NCI-H146 treated with DMSO at 0.1 percent for 48 hours (cell line): ENCODE results near the gene RAD18.

Experiments
- DNase-seq: peaks from one replicate; lab custom pipeline; 2025; ENCODE audit not compliant: unreplicated experiment; lab: John Stamatoyannopoulos, UW

RAD18 gene, protein sequence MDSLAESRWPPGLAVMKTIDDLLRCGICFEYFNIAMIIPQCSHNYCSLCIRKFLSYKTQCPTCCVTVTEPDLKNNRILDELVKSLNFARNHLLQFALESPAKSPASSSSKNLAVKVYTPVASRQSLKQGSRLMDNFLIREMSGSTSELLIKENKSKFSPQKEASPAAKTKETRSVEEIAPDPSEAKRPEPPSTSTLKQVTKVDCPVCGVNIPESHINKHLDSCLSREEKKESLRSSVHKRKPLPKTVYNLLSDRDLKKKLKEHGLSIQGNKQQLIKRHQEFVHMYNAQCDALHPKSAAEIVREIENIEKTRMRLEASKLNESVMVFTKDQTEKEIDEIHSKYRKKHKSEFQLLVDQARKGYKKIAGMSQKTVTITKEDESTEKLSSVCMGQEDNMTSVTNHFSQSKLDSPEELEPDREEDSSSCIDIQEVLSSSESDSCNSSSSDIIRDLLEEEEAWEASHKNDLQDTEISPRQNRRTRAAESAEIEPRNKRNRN

GRCh38 chr3:8963137-8963853 lies at the start of gene RAD18:
RAD18 (minus strand) TSS chr3:8963472; CDS start chr3:8963385, 87 bp downstream.
- DNase-seq: peak; percentile 73

DNA sequence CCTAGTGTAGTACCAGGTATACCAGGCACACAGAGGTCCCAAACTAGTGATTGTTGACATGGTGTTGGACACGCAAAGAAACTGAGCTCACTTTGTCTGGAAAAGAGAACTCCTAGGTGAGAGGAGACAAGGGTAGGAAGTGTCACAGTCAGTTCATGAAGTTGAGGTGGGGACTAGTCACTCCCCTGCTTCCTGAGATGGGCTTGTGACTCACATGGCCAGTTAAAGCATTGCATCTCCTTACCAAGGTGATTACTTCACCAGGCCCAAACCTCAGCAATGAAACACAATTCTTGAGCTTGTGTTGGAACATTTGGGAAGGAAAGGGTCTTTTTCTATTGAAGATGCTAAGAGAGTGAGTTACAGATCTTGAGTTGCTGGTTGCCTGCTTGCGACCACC lies 49.2 kb upstream of the RAD18 start:
- no peak for DNase-seq

- no peak for DNase-seq
Observed at GRCh38 chr3:9009976-9010545, 46.8 kb upstream of the RAD18 start.

- DNase-seq: no peak
Observed at GRCh38 chr3:9008550-9009255, 45.4 kb upstream of the RAD18 start.

DNA sequence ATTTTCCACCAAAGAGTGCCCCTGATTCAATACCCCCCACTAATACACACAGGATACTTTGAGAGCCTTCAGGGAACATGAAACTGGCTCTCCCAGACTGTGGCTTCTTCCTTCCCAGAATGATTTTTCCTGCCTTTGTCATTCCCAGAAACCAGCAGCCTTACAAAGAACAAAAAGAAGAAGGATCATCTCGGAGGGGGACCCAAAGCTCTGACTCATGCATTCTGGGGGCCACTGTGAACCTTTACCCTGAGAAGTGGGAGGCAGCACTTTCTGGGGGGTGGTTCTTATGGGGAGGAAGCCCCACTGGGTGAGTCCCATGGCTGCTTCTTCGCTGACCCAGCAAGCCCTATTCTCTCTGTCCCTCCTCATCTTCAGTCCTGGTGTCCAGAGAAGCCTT lies 44.7 kb upstream of the RAD18 start:
- no peak for DNase-seq

DNA sequence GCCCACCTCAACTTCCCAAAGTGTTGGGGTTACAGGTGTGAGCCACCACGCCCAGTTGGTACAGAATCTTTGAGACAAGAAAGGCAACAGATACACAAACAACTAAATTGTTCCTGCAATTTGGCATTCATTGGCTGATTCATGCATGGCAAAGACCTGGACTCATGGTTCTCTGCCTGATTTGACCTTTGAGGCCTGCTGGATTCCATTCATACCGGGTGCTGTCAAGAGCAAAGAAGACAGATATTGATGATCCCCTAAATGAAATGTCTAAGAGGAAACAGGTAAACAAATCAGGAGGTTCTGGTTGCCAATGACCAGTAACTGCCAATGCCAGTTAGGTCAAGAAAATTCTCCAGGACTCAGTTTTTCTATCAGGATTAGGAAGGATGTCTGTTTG lies 43.9 kb upstream of the RAD18 start:
- DNase-seq: no peak

DNA sequence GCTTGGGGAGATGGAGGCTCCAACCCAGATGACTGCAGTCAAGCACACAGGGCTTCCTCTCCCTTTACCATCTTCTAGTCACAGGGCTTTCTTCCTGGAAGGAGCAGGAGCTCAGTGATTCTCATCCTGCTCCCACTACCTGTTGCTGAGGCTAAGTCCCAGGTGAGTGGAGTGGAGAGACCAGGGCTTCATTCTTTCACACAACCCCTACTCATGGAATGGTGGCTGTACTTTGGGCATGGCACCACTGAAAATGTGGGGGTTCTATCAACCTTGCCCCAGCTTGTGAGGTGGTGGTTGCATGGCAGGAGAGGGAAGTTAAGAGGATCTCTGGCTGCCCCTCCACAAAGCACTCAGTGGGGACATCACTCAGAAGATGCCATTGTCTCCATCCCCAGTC lies 36.8 kb upstream of the RAD18 start:
- no peak for DNase-seq

DNA sequence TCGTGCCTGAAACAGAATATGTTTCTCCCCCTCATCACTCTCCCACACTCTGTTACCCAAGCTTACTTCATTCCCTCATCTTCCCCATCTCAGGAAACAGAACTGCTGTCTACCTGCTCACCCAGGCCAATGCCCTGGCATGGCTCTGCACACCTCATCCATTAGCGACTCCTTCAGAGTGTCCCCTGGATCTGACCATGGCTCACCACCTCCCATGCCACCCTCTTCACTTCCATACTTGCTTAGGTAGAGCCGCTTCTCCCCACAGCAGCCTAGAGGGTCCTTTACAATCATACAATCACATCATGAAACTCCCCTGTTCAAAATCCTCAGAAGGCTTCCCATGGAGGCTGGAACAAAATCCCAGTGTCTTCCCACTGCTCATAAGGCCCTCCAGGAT lies 33.9 kb upstream of the RAD18 start:
- DNase-seq: no peak

GRCh38 chr3:8996681-8997121 lies 33.4 kb upstream of the RAD18 start:
- no peak for DNase-seq

DNA sequence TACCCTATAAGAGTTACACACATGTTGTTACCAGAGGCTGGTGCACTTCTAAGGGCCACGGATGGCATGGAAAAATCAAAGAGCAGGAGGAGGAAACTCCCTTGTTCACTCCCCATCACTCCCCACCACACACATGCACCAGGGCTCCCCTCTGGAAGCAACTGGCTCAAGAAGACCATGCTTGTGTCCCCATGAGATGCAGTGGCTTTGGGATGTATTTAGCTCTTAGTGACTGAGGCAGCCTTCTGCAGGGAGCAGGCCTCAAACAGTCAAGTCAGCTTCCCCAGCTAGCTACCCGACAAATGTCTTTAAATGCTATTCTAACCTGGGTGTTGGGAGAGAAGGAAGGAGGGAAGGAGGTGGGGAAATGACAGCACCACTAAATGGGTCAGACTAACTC lies 32.9 kb upstream of the RAD18 start:
- DNase-seq: no peak

- no peak for DNase-seq
Observed at GRCh38 chr3:8994226-8994625, 31.0 kb upstream of the RAD18 start.

GRCh38 chr3:8993331-8993730 lies 30.1 kb upstream of the RAD18 start:
- DNase-seq: no peak

DNA sequence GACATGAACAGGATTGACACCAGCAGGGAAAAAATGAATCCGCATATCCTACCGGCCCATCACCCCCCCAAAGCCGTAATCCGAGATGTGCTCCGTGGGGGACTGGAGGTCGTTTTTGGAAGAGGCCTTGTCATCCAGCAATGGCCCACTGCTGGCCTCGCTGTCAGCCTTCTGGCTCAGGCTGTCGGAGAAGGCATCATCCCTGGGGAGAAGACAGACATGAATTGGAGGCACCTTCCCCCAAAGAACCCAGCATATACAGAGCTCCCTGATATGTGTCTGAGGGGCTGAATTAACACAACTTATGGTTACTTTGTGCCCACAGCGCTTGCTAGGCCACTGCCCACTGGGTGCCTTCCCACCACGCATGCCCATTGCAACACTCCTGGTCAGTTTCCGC lies 29.6 kb upstream of the RAD18 start:
- no peak for DNase-seq

GRCh38 chr3:8992199-8992598 lies 28.9 kb upstream of the RAD18 start:
- DNase-seq: no peak

- DNase-seq: no peak
Observed at GRCh38 chr3:8990266-8991215, 27.3 kb upstream of the RAD18 start.

GRCh38 chr3:8988791-8989558 lies 25.7 kb upstream of the RAD18 start:
- DNase-seq: no peak

- no peak for DNase-seq
Observed at GRCh38 chr3:8988384-8988655, 25.0 kb upstream of the RAD18 start.

GRCh38 chr3:8987645-8988383 lies 24.5 kb upstream of the RAD18 start:
- peak; percentile 3 for DNase-seq

DNA sequence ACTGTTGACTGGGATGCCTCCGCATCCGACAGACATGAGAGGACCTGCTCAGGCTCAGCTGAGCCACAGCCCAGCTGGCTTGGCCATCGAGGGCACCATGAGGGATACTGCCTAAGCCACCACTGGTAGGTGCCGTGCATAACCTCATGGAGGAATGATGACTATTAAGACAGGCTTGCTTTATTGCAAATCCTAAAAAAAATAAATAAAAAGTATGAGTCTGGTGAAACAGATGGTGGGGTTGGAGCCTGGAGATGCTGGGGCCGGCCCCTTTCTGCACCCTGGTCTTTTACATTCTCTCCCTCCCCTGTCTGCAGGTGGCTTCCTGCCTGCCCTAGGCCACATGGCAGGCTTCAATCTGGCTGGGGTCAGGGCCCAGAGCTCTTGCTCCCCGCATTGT lies 24.0 kb upstream of the RAD18 start:
- DNase-seq: no peak
